K562 treated with DMSO at 1 percent for 48 hours (cell line): ENCODE measurements around the gene CLIC2. TPM values are rescaled to one million over a fixed set of nuclear protein-coding genes. Genes with fewer than 3 reads are reported as not detected.

ENCODE experiments used
- total RNA-seq: library from RNA; unstranded; fragments of 300-600 nt; gene quantifications from 2 replicates; pipeline ENCODE4 v1.2.3, GENCODE V29; 2022; ENCODE audit warnings: low replicate concordance; ENCODE audit errors: extremely low read depth

Gene CLIC2
- not detected in 2 replicates for total RNA-seq

GRCh38 chrX:155334486-155335336, at the start of gene CLIC2:
Gene CLIC2 (minus strand): TSS chrX:155334614. CDS start chrX:155334427, 187 bp downstream.

GRCh38 chrX:155381843-155382528, 47.6 kb upstream of the CLIC2 start, which contains the start of gene F8A2:
Gene F8A2 (plus strand): TSS chrX:155382095. CDS start chrX:155382115, 20 bp downstream.

DNA sequence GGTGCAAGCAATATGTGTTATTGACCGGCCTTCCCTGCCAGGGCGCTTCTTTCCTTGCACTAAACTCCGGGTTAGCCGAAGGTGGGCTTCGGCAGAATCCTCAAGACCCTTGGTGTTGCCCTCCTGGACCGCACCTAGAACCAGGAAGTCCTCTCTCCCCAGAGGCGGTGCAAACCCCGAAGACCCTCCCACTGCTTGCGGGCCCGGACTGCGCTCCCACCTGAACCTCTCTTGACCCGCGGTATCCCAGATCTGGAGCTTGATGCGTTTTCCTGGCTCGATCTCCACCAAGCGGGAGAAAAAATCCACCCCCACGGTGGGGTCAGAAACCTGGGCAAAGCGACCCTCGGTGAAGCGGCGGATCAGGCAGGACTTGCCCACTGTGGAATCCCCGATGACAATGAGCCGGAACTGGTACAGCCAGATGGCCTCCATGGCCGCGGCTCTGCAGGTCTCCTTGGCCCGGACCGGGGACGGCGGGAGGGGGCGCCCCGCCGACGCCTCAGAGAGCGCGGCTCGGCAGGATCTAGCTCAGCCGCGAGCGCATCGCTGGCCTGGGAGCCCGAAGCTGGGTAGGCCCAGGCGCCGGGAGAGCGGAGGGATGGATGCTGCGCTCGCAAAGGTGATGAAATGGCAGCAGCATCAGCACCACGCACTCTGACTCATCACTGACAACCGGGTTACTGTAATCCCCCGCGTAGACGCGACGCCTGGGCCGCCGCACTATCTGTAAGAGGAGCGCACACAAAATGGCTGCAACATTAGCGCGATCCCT, 70.4 kb downstream of the CLIC2 start, which contains the start of gene RAB39B:
Gene RAB39B, minus strand, starts transcription at position 638 of the 775 bp plus-strand sequence. Its CDS starts 203 bp downstream, at position 435.

Other genes starting within 250 kb of the CLIC2 start
- not detected in 2 replicates for gene VBP1, start 118.2 kb downstream of the CLIC2 start, total RNA-seq
- gene RAB39B, start 70.1 kb downstream of the CLIC2 start, total RNA-seq, result not detected in 2 replicates
- not detected in 2 replicates for gene F8A2, start 47.5 kb upstream of the CLIC2 start, total RNA-seq
- gene F8A3, start 124.0 kb upstream of the CLIC2 start, total RNA-seq, result not detected in 2 replicates